DOHH2 (cell line): ENCODE data around the gene SLC39A11.

Experiments
- H3F3A ChIP-seq: fragments of 200-600 bp; sonication (generic), shearing (Covaris generic); 2 replicates; pipeline ENCODE4 v1.6.0; 2016; ENCODE audit warnings: antibody characterized with exemption, mild to moderate bottlenecking; ENCODE audit not compliant: control insufficient read depth, insufficient read depth
- H3K27ac ChIP-seq: fragments of 200-600 bp; sonication (generic); 2 replicates; pipeline ENCODE4 v1.5.1; 2014; ENCODE audit warnings: low read depth, mild to moderate bottlenecking, low read length, moderate library complexity
- H3K27me3 ChIP-seq: fragments of 200-600 bp; sonication (generic); 2 replicates; pipeline ENCODE4 v1.6.1; 2014; ENCODE audit warnings: mild to moderate bottlenecking, low read length, mixed read lengths; ENCODE audit not compliant: control insufficient read depth
- H3K36me3 ChIP-seq: fragments of 200-600 bp; sonication (generic); 2 replicates; pipeline ENCODE4 v1.6.1; 2014; ENCODE audit warnings: mild to moderate bottlenecking, low read length, moderate library complexity, mixed read lengths; ENCODE audit not compliant: control insufficient read depth
- H3K4me1 ChIP-seq: fragments of 200-600 bp; sonication (generic); 2 replicates; pipeline ENCODE4 v1.6.1; 2014; ENCODE audit warnings: mild to moderate bottlenecking, low read length, mixed read lengths; ENCODE audit not compliant: control insufficient read depth
- H3K4me2 ChIP-seq: fragments of 200-600 bp; sonication (generic); 2 replicates; pipeline ENCODE4 v1.6.0; 2014; ENCODE audit warnings: mild to moderate bottlenecking, low read length, moderate library complexity
- H3K4me3 ChIP-seq: fragments of 200-600 bp; sonication (generic); 2 replicates; pipeline ENCODE4 v1.5.1; 2014; ENCODE audit warnings: mild to moderate bottlenecking, low read length, mixed read lengths
- H3K79me2 ChIP-seq: fragments of 200-600 bp; sonication (generic); 2 replicates; pipeline ENCODE4 v1.6.1; 2014; ENCODE audit warnings: mild to moderate bottlenecking, low read length, mixed read lengths; ENCODE audit not compliant: control insufficient read depth
- H3K9me2 ChIP-seq: fragments of 200-600 bp; sonication (generic); replicated peaks from 2 replicates; pipeline ENCODE4 v1.6.1; 2014; ENCODE audit warnings: mild to moderate bottlenecking, low read length, mixed read lengths; ENCODE audit not compliant: control insufficient read depth
- H3K9me3 ChIP-seq: fragments of 200-600 bp; sonication (generic); 2 replicates; pipeline ENCODE4 v1.6.1; 2014; ENCODE audit warnings: antibody characterized with exemption, low read length, mixed read lengths; ENCODE audit not compliant: control insufficient read depth, insufficient read depth
- H4K20me1 ChIP-seq: fragments of 200-600 bp; sonication (generic); 2 replicates; pipeline ENCODE4 v1.6.0; 2014; ENCODE audit warnings: low read depth, mild to moderate bottlenecking, antibody characterized with exemption, low read length, moderate library complexity; ENCODE audit not compliant: control insufficient read depth, insufficient read depth
- CTCF ChIP-seq: fragments of 200-600 bp; sonication (generic); IDR thresholded peaks from one replicate; pipeline ENCODE4 v1.5.1; 2014; ENCODE audit warnings: antibody characterized with exemption, mild to moderate bottlenecking, low read depth, low read length; ENCODE audit not compliant: poor library complexity, severe bottlenecking
- EZH2phosphoT487 ChIP-seq: fragments of 200-600 bp; sonication (generic); IDR thresholded peaks from 2 replicates; pipeline ENCODE4 v1.6.1; 2017; ENCODE audit warnings: borderline replicate concordance, mild to moderate bottlenecking, antibody characterized with exemption, low read length, moderate library complexity, mixed read lengths

The SLC39A11 gene

GRCh38 chr17:73119631-73120030, 27.1 kb upstream of the SLC39A11 start:
- no peaks in the 10 kb centered on the region for H3K79me2 ChIP-seq
- no peaks in the 10 kb centered on the region for H3K4me1 ChIP-seq
- no peaks in the 10 kb centered on the region for H3K9me3 ChIP-seq
- H3K4me2 ChIP-seq = no peak overlapping the region
- H3K4me3 ChIP-seq = no peak overlapping the region
- H3K27me3 ChIP-seq = no peaks in the 10 kb centered on the region
- TF ChIP-seq CTCF = no peak
- no peak for TF ChIP-seq EZH2phosphoT487
- no peaks in the 10 kb centered on the region for H4K20me1 ChIP-seq
- H3F3A ChIP-seq = no peaks in the 10 kb centered on the region
- H3K9me2 ChIP-seq = no peaks in the 10 kb centered on the region
- no peak overlapping the region for H3K27ac ChIP-seq
- no peaks in the 10 kb centered on the region for H3K36me3 ChIP-seq

GRCh38 chr17:73118951-73119391, 26.5 kb upstream of the SLC39A11 start:
- Histone ChIP-seq H3F3A (no peaks in the 10 kb centered on the region), H3K27ac (no peak overlapping the region), H3K9me3 (no peaks in the 10 kb centered on the region), H3K79me2 (no peaks in the 10 kb centered on the region), H3K27me3 (no peaks in the 10 kb centered on the region), H3K9me2 (no peaks in the 10 kb centered on the region), H4K20me1 (no peaks in the 10 kb centered on the region), H3K4me2 (no peak overlapping the region), H3K36me3 (no peaks in the 10 kb centered on the region), H3K4me3 (no peak overlapping the region), H3K4me1 (no peaks in the 10 kb centered on the region)
- no peak for TF ChIP-seq CTCF
- no peak for TF ChIP-seq EZH2phosphoT487

- H3K9me3 ChIP-seq = no peaks in the 10 kb centered on the region
- no peaks in the 10 kb centered on the region for H3F3A ChIP-seq
- no peaks in the 10 kb centered on the region for H3K36me3 ChIP-seq
- no peak overlapping the region for H3K27ac ChIP-seq
- H4K20me1 ChIP-seq = no peaks in the 10 kb centered on the region
- H3K9me2 ChIP-seq = no peaks in the 10 kb centered on the region
- H3K79me2 ChIP-seq = no peaks in the 10 kb centered on the region
- H3K4me1 ChIP-seq = no peaks in the 10 kb centered on the region
- no peak overlapping the region for H3K4me3 ChIP-seq
- TF ChIP-seq CTCF (no peak), EZH2phosphoT487 (no peak)
- H3K4me2 ChIP-seq = no peak overlapping the region
- H3K27me3 ChIP-seq = no peaks in the 10 kb centered on the region
Measured at GRCh38 chr17:73118139-73118538, 25.7 kb upstream of the SLC39A11 start.

- Histone ChIP-seq H3K27ac (no peak overlapping the region), H3K4me3 (no peak overlapping the region), H3K4me1 (no peaks in the 10 kb centered on the region), H3K27me3 (no peaks in the 10 kb centered on the region), H3K36me3 (no peaks in the 10 kb centered on the region), H3K4me2 (no peak overlapping the region), H4K20me1 (no peaks in the 10 kb centered on the region), H3F3A (no peaks in the 10 kb centered on the region), H3K9me3 (no peaks in the 10 kb centered on the region), H3K9me2 (no peaks in the 10 kb centered on the region), H3K79me2 (no peaks in the 10 kb centered on the region)
- TF ChIP-seq EZH2phosphoT487 (no peak), CTCF (no peak)
Measured at GRCh38 chr17:73112246-73112645, 19.8 kb upstream of the SLC39A11 start.
